Spleen (tissue), 7 donors: ENCODE measurements around the gene ABCG4.
A peak's percentile ranks its signal among the peaks of the same experiment; 100 is the strongest.

Experiments
- POLR2A ChIP-seq, 3 donors: fragments of 450-650 bp; IDR thresholded peaks; one replicate each; pipeline ENCODE4 v1.5.1; 2017; ENCODE audit warnings: antibody characterized with exemption in 3 of 3, mild to moderate bottlenecking in 1 of 3
- POLR2AphosphoS5 ChIP-seq, 3 donors: sonication (generic); formaldehyde crosslinking; IDR thresholded peaks; one replicate each; pipeline ENCODE4 v1.5.1; 2017; ENCODE audit warnings: antibody characterized with exemption in 3 of 3
- TF ChIP-seq, protein P1 (sequence below), 11 experiments: fragments of 200-600 bp in 7 of 11; fragments of 450-650 bp in 4 of 11; sonication (generic) in 4 of 11; IDR thresholded peaks in 8 of 11; conservative IDR thresholded peaks in 3 of 11; 1 replicate in 7 of 11; 2 replicates in 4 of 11; pipeline versions ENCODE4 v1.4.0 to v1.8.0; 2016 to 2021; ENCODE audit warnings: antibody characterized with exemption in 11 of 11, inconsistent platforms in 4 of 11, mild to moderate bottlenecking in 1 of 11
- donor health status: DM: no; HTN: no; CAD: no; lungs with moderate emphysema.
- donor health status: DM: no; HTN: no; CAD: no.
- donor health status: DM: no; HTN: no; CAD: no.

DNA sequence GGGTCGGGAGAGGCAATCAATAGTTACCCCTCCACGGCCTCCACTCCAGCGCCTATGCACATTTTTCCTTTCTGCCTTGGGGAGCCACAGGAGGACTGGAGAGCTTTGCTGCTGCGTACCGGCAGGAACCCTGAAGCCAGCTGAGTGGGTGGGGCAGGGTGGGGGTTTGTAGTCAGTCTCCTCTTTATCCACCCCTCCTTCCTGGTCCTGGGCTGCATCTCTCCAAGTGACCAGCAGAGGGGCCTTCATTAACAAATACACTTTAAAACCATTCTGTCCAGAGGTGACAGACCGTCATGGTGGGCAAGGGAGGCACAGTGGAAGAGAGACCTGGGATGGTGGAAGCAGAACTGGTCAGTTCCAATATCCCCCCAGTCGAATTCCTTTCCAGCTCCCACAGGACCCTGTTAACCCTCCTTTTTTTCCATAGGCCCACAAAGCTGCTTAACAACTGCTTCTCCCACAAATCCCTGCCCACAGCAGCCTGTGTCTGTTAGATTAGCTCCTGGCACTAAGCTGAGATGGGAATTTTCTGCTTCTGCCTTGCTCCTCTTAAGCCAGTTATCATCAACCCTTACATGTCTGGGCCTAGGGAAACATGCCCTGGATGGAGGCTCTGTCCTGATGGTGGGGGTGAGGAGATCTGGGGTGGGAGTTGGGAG lies 3.9 kb upstream of the ABCG4 start:
- TF ChIP-seq, protein P1, sequence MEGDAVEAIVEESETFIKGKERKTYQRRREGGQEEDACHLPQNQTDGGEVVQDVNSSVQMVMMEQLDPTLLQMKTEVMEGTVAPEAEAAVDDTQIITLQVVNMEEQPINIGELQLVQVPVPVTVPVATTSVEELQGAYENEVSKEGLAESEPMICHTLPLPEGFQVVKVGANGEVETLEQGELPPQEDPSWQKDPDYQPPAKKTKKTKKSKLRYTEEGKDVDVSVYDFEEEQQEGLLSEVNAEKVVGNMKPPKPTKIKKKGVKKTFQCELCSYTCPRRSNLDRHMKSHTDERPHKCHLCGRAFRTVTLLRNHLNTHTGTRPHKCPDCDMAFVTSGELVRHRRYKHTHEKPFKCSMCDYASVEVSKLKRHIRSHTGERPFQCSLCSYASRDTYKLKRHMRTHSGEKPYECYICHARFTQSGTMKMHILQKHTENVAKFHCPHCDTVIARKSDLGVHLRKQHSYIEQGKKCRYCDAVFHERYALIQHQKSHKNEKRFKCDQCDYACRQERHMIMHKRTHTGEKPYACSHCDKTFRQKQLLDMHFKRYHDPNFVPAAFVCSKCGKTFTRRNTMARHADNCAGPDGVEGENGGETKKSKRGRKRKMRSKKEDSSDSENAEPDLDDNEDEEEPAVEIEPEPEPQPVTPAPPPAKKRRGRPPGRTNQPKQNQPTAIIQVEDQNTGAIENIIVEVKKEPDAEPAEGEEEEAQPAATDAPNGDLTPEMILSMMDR (IDR thresholded peaks at IDR 0.05 in 8 of 11, conservative IDR thresholded peaks at IDR 0.05 in 3 of 11) = peak; percentile 17 to 74 (median 59)
- no peak for TF ChIP-seq POLR2A (IDR thresholded peaks at IDR 0.05)
- TF ChIP-seq POLR2AphosphoS5 (IDR thresholded peaks at IDR 0.05) = no peak
